ENCODE measurements around the gene IPO13. TPM values are rescaled to one million over a fixed set of nuclear protein-coding genes. Genes with fewer than 3 reads are reported as not detected.

IPO13 gene
- total and polyA plus RNA-seq, 10 of the 15 experiments (the other 5 are each of a cell fraction or from before 2014, with no cell fraction given) = 7.1 to 26.6 (median 15.9) TPM

DNA sequence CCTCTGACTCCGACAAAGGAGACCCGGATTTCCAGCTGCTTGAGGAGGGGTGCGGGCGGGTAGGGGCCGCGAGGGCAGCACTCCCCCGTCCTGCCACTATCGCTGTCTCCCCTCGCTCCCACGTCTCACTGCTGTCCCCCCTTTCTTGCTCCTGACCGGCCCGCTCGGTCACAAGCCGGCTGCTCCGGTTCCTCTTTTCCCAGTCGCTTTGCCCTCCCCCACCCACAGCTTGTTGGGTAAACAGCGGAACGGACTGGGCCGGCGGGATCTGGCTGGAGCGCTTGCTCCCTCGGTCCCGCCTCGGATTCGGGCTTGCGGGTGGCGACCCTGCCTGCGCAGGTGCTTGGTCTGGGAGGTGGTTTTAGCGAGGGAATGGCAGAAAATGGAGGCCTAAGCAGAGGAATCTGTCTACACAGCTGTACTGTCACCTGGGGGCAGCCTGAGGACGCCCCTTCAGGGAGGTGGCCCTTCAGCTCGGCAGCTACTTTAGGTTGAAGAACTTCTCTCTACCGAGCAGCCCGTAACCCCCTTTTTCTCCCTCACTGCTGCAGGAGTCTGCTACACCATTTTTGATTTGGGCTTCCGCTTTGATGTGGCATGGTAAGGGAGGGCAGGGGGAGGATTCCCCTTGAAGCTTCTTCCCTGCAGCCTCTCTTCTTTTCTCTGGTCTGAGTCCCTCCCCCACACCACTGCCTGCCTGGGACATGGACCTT is 28.7 kb downstream of the IPO13 start (continued):
- TF ChIP-seq, protein P1, sequence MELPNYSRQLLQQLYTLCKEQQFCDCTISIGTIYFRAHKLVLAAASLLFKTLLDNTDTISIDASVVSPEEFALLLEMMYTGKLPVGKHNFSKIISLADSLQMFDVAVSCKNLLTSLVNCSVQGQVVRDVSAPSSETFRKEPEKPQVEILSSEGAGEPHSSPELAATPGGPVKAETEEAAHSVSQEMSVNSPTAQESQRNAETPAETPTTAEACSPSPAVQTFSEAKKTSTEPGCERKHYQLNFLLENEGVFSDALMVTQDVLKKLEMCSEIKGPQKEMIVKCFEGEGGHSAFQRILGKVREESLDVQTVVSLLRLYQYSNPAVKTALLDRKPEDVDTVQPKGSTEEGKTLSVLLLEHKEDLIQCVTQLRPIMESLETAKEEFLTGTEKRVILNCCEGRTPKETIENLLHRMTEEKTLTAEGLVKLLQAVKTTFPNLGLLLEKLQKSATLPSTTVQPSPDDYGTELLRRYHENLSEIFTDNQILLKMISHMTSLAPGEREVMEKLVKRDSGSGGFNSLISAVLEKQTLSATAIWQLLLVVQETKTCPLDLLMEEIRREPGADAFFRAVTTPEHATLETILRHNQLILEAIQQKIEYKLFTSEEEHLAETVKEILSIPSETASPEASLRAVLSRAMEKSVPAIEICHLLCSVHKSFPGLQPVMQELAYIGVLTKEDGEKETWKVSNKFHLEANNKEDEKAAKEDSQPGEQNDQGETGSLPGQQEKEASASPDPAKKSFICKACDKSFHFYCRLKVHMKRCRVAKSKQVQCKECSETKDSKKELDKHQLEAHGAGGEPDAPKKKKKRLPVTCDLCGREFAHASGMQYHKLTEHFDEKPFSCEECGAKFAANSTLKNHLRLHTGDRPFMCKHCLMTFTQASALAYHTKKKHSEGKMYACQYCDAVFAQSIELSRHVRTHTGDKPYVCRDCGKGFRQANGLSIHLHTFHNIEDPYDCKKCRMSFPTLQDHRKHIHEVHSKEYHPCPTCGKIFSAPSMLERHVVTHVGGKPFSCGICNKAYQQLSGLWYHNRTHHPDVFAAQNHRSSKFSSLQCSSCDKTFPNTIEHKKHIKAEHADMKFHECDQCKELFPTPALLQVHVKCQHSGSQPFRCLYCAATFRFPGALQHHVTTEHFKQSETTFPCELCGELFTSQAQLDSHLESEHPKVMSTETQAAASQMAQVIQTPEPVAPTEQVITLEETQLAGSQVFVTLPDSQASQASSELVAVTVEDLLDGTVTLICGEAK (IDR thresholded peaks at IDR 0.05; ENCODE audit: borderline replicate concordance) = no peak
- TF ChIP-seq IKZF2 (IDR thresholded peaks at IDR 0.05) (peak; percentile 13 to 41; a peak in 1 of 4 replicates), RBBP5 (conservative IDR thresholded peaks at IDR 0.05) (no peak), SPI1 (IDR thresholded peaks at IDR 0.05; ENCODE audit: borderline replicate concordance, insufficient read depth, low read depth, low read length) (peak; percentile 85), RUNX3 (IDR thresholded peaks at IDR 0.05; ENCODE audit: low read length) (peak; percentile 21; the same call in 1 of the 2 replicates)

DNA sequence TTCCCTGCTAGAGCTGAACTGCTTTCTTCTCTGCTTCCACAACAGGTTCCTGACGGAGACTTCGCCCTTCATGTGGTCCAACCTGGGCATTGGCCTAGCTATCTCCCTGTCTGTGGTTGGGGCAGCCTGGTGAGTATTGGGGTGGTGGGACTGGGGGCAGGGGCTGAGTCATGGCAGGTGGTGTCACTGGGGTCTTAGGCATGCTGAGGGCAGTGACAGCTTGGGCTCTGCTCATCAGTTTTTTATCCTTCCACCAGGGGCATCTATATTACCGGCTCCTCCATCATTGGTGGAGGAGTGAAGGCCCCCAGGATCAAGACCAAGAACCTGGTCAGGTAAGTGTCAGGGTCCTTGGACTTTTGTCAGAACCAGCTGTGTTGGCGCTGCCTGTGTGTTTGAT is 29.3 kb downstream of the IPO13 start:
- no peaks in the 10 kb centered on the region for H4K20me1 ChIP-seq (ENCODE audit: control insufficient read depth, insufficient read depth)
- ATAC-seq (no peak), DNase-seq (ENCODE audit: low read depth, low spot score) (no peak), FAIRE-seq (no peak)
- ChIA-PET POLR2A (interaction anchor here (0.9 to 3.8 kb wide), 4 partner anchors 15 to 46 kb away, joined by 3 to 18 read pairs (median 6); partner anchors contain the start of genes CCDC24 and IPO13), SMC1A (ENCODE audit: uncharacterized antibody, unreplicated experiment) (interaction anchor here (0.9 to 1.5 kb wide), 4 partner anchors 15 to 41 kb away, joined by 3 to 4 read pairs (median 3); no protein-coding TSS in a partner anchor), RAD21 (ENCODE audit: unreplicated experiment) (interaction anchor here (1.5 to 3.0 kb wide), 2 partner anchors 14 to 212 kb away, joined by 4 to 10 read pairs; no protein-coding TSS in a partner anchor), CTCF (interaction anchor here (0.6 to 1.0 kb wide), 4 partner anchors 13 to 62 kb away, joined by 3 to 4 read pairs (median 3); no protein-coding TSS in a partner anchor)
- H3K27me3 ChIP-seq (replicated peaks in 1 of 2; ENCODE audit: control insufficient read depth in 2 of 2, insufficient read depth in 2 of 2, low read length in 1 of 2) = no peaks in the 10 kb centered on the region
- BruUV-seq (replicated peaks) = no TSS peak
- intact Hi-C loops (cut with micrococcal nuclease; ENCODE audit: unreplicated experiment) = no loop called here
- peak overlapping the region; percentile 95 for H3K4me3 ChIP-seq
- H3K4me2 ChIP-seq (ENCODE audit: control insufficient read depth, insufficient read depth) = peak overlapping the region; percentile 84
- H3K9me3 ChIP-seq (replicated peaks; ENCODE audit: control insufficient read depth, insufficient read depth, low read length) = no peaks in the 10 kb centered on the region
- peaks cover 11 to 15% of the 10 kb centered on the region in 2 experiments for H3K36me3 ChIP-seq (ENCODE audit: control insufficient read depth in 2 of 2, insufficient read depth in 2 of 2, low read length in 1 of 2)
- H3K4me1 ChIP-seq (ENCODE audit: control insufficient read depth, insufficient read depth, low read length) = peaks cover 33% of the 10 kb centered on the region
- peak overlapping the region; percentile 88 for H3K9ac ChIP-seq (ENCODE audit: control insufficient read depth, insufficient read depth, low read length)
- peaks cover 49% of the 10 kb centered on the region for H3K79me2 ChIP-seq (ENCODE audit: control insufficient read depth, insufficient read depth, low read length)
- WGBS (ENCODE audit: insufficient coverage, insufficient replicate concordance, low lambda C conversion rate, missing lambda C conversion rate) = 77% methylated on average over 4 of the region's 4 CpGs
- H2AFZ ChIP-seq (ENCODE audit: control insufficient read depth, low read depth, low read length) = no peak overlapping the region
- in situ Hi-C loops (cut with MboI) = no loop called here
- TF ChIP-seq POU2F2 (IDR thresholded peaks at IDR 0.05; ENCODE audit: borderline replicate concordance, low read depth, low read length) (no peak), NR2C2 (IDR thresholded peaks at IDR 0.05; ENCODE audit: borderline replicate concordance, control insufficient read depth, insufficient read length, low read depth) (no peak)
- TF ChIP-seq, protein P2, sequence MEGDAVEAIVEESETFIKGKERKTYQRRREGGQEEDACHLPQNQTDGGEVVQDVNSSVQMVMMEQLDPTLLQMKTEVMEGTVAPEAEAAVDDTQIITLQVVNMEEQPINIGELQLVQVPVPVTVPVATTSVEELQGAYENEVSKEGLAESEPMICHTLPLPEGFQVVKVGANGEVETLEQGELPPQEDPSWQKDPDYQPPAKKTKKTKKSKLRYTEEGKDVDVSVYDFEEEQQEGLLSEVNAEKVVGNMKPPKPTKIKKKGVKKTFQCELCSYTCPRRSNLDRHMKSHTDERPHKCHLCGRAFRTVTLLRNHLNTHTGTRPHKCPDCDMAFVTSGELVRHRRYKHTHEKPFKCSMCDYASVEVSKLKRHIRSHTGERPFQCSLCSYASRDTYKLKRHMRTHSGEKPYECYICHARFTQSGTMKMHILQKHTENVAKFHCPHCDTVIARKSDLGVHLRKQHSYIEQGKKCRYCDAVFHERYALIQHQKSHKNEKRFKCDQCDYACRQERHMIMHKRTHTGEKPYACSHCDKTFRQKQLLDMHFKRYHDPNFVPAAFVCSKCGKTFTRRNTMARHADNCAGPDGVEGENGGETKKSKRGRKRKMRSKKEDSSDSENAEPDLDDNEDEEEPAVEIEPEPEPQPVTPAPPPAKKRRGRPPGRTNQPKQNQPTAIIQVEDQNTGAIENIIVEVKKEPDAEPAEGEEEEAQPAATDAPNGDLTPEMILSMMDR (IDR thresholded peaks at IDR 0.05 in 2 of 3, conservative IDR thresholded peaks at IDR 0.05 in 1 of 3; ENCODE audit: control insufficient read depth in 2 of 3, extremely low read depth in 1 of 3, insufficient read depth in 1 of 3, low read depth in 3 of 3, low read length in 3 of 3) = 0 out of 6 replicates have a peak, but pooled peaks of 1 of the 3 experiments have one; percentile 22
- H3K27ac ChIP-seq (ENCODE audit: control insufficient read depth, insufficient read depth) = peak overlapping the region; percentile 73

Data from GM12878 (cell line).